Effector CD8-positive, alpha-beta T cell (primary cell): Measurements from ENCODE around the gene PEX11G.

Source experiments
- DNase-seq: peaks from one replicate; lab custom pipeline; 2025; lab: John Stamatoyannopoulos, UW

PEX11G gene

GRCh38 chr19:7494416-7495098, 5.7 kb upstream of the PEX11G start:
- no peak for DNase-seq

- no peak for DNase-seq
Measured at GRCh38 chr19:7492558-7492957, 3.7 kb upstream of the PEX11G start.

GRCh38 chr19:7492142-7492541, 3.3 kb upstream of the PEX11G start:
- DNase-seq, result no peak

GRCh38 chr19:7489609-7490044, 792 bp upstream of the PEX11G start:
- no peak for DNase-seq

GRCh38 chr19:7486923-7487322, 1.9 kb downstream of the PEX11G start:
- DNase-seq, result no peak

- no peak for DNase-seq
Measured at GRCh38 chr19:7483720-7484201, 5.1 kb downstream of the PEX11G start.

- DNase-seq, result no peak
Measured at GRCh38 chr19:7482584-7483439, 6.0 kb downstream of the PEX11G start.

GRCh38 chr19:7480970-7481255, 7.9 kb downstream of the PEX11G start:
- DNase-seq, result no peak

- no peak for DNase-seq
Measured at GRCh38 chr19:7480222-7480969, 8.4 kb downstream of the PEX11G start.

GRCh38 chr19:7478843-7479227, 10.0 kb downstream of the PEX11G start:
- no peak for DNase-seq

- DNase-seq, result no peak
Measured at GRCh38 chr19:7478173-7478842, 10.5 kb downstream of the PEX11G start.

GRCh38 chr19:7477758-7478157, 11.1 kb downstream of the PEX11G start:
- no peak for DNase-seq

- DNase-seq, result no peak
Measured at GRCh38 chr19:7476777-7477494, 11.9 kb downstream of the PEX11G start.

- DNase-seq, result no peak
Measured at GRCh38 chr19:7476241-7476640, 12.6 kb downstream of the PEX11G start.

GRCh38 chr19:7475665-7476064, 13.2 kb downstream of the PEX11G start:
- DNase-seq, result no peak

- no peak for DNase-seq
Measured at GRCh38 chr19:7471696-7472615, 16.9 kb downstream of the PEX11G start.

- DNase-seq, result no peak
Measured at GRCh38 chr19:7470540-7471305, 18.1 kb downstream of the PEX11G start.

GRCh38 chr19:7469669-7470285, 19.1 kb downstream of the PEX11G start:
- DNase-seq, result no peak

- no peak for DNase-seq
Measured at GRCh38 chr19:7468840-7469239, 20.0 kb downstream of the PEX11G start.
